HCT116 (cell line): ENCODE measurements around the gene TRAT1. TPM values are rescaled to one million over a fixed set of nuclear protein-coding genes. Genes with fewer than 3 reads are reported as not detected.
A peak's percentile ranks its signal among the peaks of the same experiment; 100 is the strongest.

ENCODE experiments used
- ATAC-seq: fragments of 200-7000 bp; cut with Tn5 transposase; 2 replicates; pipeline ENCODE4 v1.9.1; 2020; ENCODE audit warnings: mild to moderate bottlenecking, moderate library complexity
- BruUV-seq: library from RNA; stranded (reverse); fragments of 400-500 nt; replicated peaks from 2 replicates; lab custom pipeline; 2021; lab: Mats Ljungman, UMichigan
- CTCF ChIA-PET: fragments of 300-600 bp; sonication (Branson Sonifier 250); formaldehyde crosslinking; loops from one replicate; lab custom pipeline; 2021; ENCODE audit warnings: antibody characterized with exemption; lab: Charles Lee
- POLR2A ChIA-PET: fragments of 300-600, 350-600 bp; sonication (Branson Sonifier 250); formaldehyde crosslinking; loops from one replicate; lab custom pipeline; 2021; ENCODE audit warnings: antibody characterized with exemption; lab: Charles Lee
- RAD21 ChIA-PET, 2 experiments: fragments of 300-600 bp; sonication (Branson Sonifier 250); formaldehyde crosslinking; loops; one replicate each; lab custom pipeline; 2023; ENCODE audit warnings: low total read pairs in 2 of 2; ENCODE audit not compliant: uncharacterized antibody in 2 of 2, unreplicated experiment in 2 of 2, low non-redundant PET in 1 of 2; lab: Charles Lee
- DNase-seq: peaks from one replicate; pipeline ENCODE4 v3.0.0-alpha.2; 2010; ENCODE audit warnings: low read depth, low spot score
- H2AFZ ChIP-seq: fragments of 200-600 bp; shearing (Covaris generic), sonication (generic); 2 replicates; pipeline ENCODE4 v1.6.1; 2017; ENCODE audit warnings: low read depth, mixed run types, mixed read lengths, antibody characterized with exemption, low read length; ENCODE audit not compliant: poor library complexity, severe bottlenecking
- H3K27ac ChIP-seq: 2 replicates; pipeline ENCODE4 v1.5.1; 2012; ENCODE audit warnings: low read depth, low read length
- H3K27me3 ChIP-seq: fragments of 200-600 bp; sonication (generic); 2 replicates; pipeline ENCODE4 v1.6.1; 2016; ENCODE audit warnings: mixed run types, low read length, mixed read lengths; ENCODE audit not compliant: insufficient read depth
- H3K36me3 ChIP-seq, 2 experiments: fragments of 200-500 bp in 1 of 2; fragments of 200-600 bp in 1 of 2; sonication (Bioruptor generic) in 1 of 2; sonication (generic) in 1 of 2; 2 replicates each; pipeline versions ENCODE4 v1.5.1 to v1.6.1; 2014 to 2016; ENCODE audit warnings: low read length in 2 of 2, inconsistent platforms in 1 of 2, mixed read lengths in 1 of 2, mixed run types in 1 of 2; ENCODE audit not compliant: insufficient read depth in 2 of 2, control insufficient read depth in 1 of 2
- H3K4me1 ChIP-seq, 2 experiments: fragments of 200-600 bp in 1 of 2; sonication (generic) in 1 of 2; 2 replicates each; pipeline versions ENCODE4 v1.5.1 to v1.6.1; 2012 to 2017; ENCODE audit warnings: low read length in 2 of 2, inconsistent platforms in 1 of 2, mild to moderate bottlenecking in 1 of 2, mixed read lengths in 1 of 2, mixed run types in 1 of 2, moderate library complexity in 1 of 2; ENCODE audit not compliant: insufficient read depth in 2 of 2, control insufficient read depth in 1 of 2
- H3K4me2 ChIP-seq: fragments of 200-600 bp; sonication (generic); 2 replicates; pipeline ENCODE4 v1.6.1; 2017; ENCODE audit warnings: mixed run types, low read length, mixed read lengths
- H3K4me3 ChIP-seq, 2 experiments: fragments of 200-600 bp in 1 of 2; sonication (generic) in 1 of 2; replicated peaks in 1 of 2; 2 replicates each; pipeline ENCODE4 v1.5.1; 2011 to 2016; ENCODE audit warnings: low read length in 2 of 2, control low read depth in 1 of 2, low read depth in 1 of 2, mild to moderate bottlenecking in 1 of 2, mixed read lengths in 1 of 2, mixed run types in 1 of 2
- H3K79me2 ChIP-seq: fragments of 200-600 bp; sonication (generic); 2 replicates; pipeline ENCODE4 v1.6.1; 2017; ENCODE audit warnings: mild to moderate bottlenecking, mixed run types, low read length, moderate library complexity, mixed read lengths; ENCODE audit not compliant: insufficient read depth
- H3K9ac ChIP-seq: fragments of 200-600 bp; sonication (generic); 2 replicates; pipeline ENCODE4 v1.6.1; 2016; ENCODE audit warnings: low read length, mixed read lengths
- H3K9me2 ChIP-seq: fragments of 200-600 bp; sonication (generic), shearing (Covaris generic); 2 replicates; pipeline ENCODE4 v1.6.1; 2017; ENCODE audit warnings: mixed run types, mild to moderate bottlenecking, moderate library complexity; ENCODE audit not compliant: insufficient read depth
- H3K9me3 ChIP-seq, 2 experiments: fragments of 200-500 bp in 1 of 2; fragments of 200-600 bp in 1 of 2; sonication (Bioruptor generic) in 1 of 2; sonication (generic) in 1 of 2; 2 replicates each; pipeline ENCODE4 v1.6.1; 2014 to 2017; ENCODE audit warnings: low read length in 2 of 2, mixed read lengths in 2 of 2, inconsistent platforms in 1 of 2, low read depth in 1 of 2, mild to moderate bottlenecking in 1 of 2, mixed run types in 1 of 2, moderate library complexity in 1 of 2; ENCODE audit not compliant: control insufficient read depth in 1 of 2, insufficient read depth in 1 of 2
- H4K20me1 ChIP-seq: fragments of 200-600 bp; sonication (generic), shearing (Covaris generic); 2 replicates; pipeline ENCODE4 v1.6.1; 2017; ENCODE audit warnings: mixed run types, mild to moderate bottlenecking, moderate library complexity; ENCODE audit not compliant: insufficient read depth
- EZH2phosphoT487 ChIP-seq: fragments of 200-600 bp; IDR thresholded peaks from 2 replicates; pipeline ENCODE4 v1.6.1; 2018; ENCODE audit warnings: antibody characterized with exemption, borderline replicate concordance
- MAX ChIP-seq: IDR thresholded peaks from 2 replicates; pipeline ENCODE4 v1.6.1; 2012
- REST ChIP-seq: IDR thresholded peaks from 2 replicates; pipeline ENCODE4 v1.6.1; 2012; ENCODE audit warnings: low read depth
- SIN3A ChIP-seq: IDR thresholded peaks from 2 replicates; pipeline ENCODE4 v1.6.1; 2012; ENCODE audit warnings: low read depth
- SP1 ChIP-seq: IDR thresholded peaks from 2 replicates; pipeline ENCODE4 v1.6.1; 2012; ENCODE audit warnings: low read depth
- ZBTB33 ChIP-seq: IDR thresholded peaks from 2 replicates; pipeline ENCODE4 v1.6.1; 2011; ENCODE audit warnings: mild to moderate bottlenecking, low read length, moderate library complexity; ENCODE audit not compliant: insufficient replicate concordance; ENCODE audit errors: extremely low read depth
- ZNF274 ChIP-seq: fragments of 200-500 bp; sonication (Bioruptor generic); IDR thresholded peaks from 2 replicates; pipeline ENCODE4 v1.6.1; 2014; ENCODE audit warnings: mild to moderate bottlenecking, low read depth, low read length, inconsistent platforms
- intact Hi-C: fragments of 100-400 bp; cut with micrococcal nuclease; formaldehyde crosslinking; loops from 2 replicates; pipeline ENCODE4 v1.10.0; 2022
- total RNA-seq: library from RNA; stranded (reverse); gene quantifications from one replicate; pipeline ENCODE4 v1.2.1, GENCODE V29; 2021; ENCODE audit not compliant: unreplicated experiment
- TF ChIP-seq, protein P1 (sequence below), 3 experiments: fragments of 200-600 bp in 1 of 3; sonication (generic) in 1 of 3; IDR thresholded peaks in 2 of 3; conservative IDR thresholded peaks in 1 of 3; 2 replicates each; pipeline ENCODE4 v1.5.1; 2012 to 2017; ENCODE audit warnings: low read depth in 2 of 3, low read length in 2 of 3, antibody characterized with exemption in 1 of 3, borderline replicate concordance in 1 of 3, control low read depth in 1 of 3, mild to moderate bottlenecking in 1 of 3, mixed read lengths in 1 of 3, mixed run types in 1 of 3, moderate library complexity in 1 of 3; ENCODE audit not compliant: insufficient read depth in 1 of 3

Gene TRAT1
- total RNA-seq, 1 experiment from 2014 or later: not detected

- TF ChIP-seq REST (no peak), ZNF274 (no peak), MAX (0 out of 2 replicates have a peak, but pooled peaks have one; percentile 31)
- TF ChIP-seq, protein P1, sequence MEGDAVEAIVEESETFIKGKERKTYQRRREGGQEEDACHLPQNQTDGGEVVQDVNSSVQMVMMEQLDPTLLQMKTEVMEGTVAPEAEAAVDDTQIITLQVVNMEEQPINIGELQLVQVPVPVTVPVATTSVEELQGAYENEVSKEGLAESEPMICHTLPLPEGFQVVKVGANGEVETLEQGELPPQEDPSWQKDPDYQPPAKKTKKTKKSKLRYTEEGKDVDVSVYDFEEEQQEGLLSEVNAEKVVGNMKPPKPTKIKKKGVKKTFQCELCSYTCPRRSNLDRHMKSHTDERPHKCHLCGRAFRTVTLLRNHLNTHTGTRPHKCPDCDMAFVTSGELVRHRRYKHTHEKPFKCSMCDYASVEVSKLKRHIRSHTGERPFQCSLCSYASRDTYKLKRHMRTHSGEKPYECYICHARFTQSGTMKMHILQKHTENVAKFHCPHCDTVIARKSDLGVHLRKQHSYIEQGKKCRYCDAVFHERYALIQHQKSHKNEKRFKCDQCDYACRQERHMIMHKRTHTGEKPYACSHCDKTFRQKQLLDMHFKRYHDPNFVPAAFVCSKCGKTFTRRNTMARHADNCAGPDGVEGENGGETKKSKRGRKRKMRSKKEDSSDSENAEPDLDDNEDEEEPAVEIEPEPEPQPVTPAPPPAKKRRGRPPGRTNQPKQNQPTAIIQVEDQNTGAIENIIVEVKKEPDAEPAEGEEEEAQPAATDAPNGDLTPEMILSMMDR (IDR thresholded peaks at IDR 0.05 in 2 of 3, conservative IDR thresholded peaks at IDR 0.05 in 1 of 3; ENCODE audit: borderline replicate concordance in 1 of 3, insufficient read depth in 1 of 3, low read depth in 2 of 3, low read length in 2 of 3): no peak
These were observed 41.2 kb downstream of the TRAT1 start (continued) for GRCh38 chr3:108863799-108864135.

DNA sequence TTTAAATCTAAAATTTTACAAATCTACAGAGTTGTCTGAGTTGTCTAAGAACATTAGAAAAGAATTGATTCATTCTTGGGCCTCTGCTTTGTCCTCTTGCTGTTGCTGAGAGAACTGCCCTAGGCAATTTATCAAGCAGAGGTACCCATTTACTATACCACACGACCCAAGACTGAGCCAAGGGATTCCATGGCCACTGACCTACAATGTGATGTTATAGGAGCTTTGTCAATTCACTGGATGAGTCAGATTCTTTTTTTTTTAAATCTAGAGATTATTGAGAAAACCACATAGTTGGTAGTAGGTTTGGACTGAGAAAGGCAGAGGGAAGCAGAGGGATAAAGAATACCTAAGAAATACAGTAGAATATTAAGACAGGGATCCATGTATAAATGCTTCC lies 55.3 kb downstream of the TRAT1 start:
- ATAC-seq: no peak
- POLR2A ChIA-PET: no interaction called here
- Histone ChIP-seq H4K20me1 (no peaks in the 10 kb centered on the region), H3K9me3 (no peaks in the 10 kb centered on the region), H3K4me2 (no peak overlapping the region), H3K4me3 (no peak overlapping the region), H3K27me3 (no peaks in the 10 kb centered on the region; the same call in 1 of the 2 replicates), H3K79me2 (no peaks in the 10 kb centered on the region), H3K4me1 (no peaks in the 10 kb centered on the region), H3K9ac (no peak overlapping the region), H3K36me3 (no peaks in the 10 kb centered on the region), H3K27ac (no peak overlapping the region), H3K9me2 (no peaks in the 10 kb centered on the region), H2AFZ (no peak overlapping the region)
- CTCF ChIA-PET: interaction anchor here (1.2 kb wide), 1 partner anchor 60 kb away, joined by 3 read pairs; no protein-coding TSS in a partner anchor
- TF ChIP-seq EZH2phosphoT487: no peak
- no peak for TF ChIP-seq SIN3A
- TF ChIP-seq SP1: no peak
- TF ChIP-seq, protein P1 (IDR thresholded peaks at IDR 0.05 in 2 of 3, conservative IDR thresholded peaks at IDR 0.05 in 1 of 3; ENCODE audit: borderline replicate concordance in 1 of 3, insufficient read depth in 1 of 3, low read depth in 2 of 3, low read length in 2 of 3): no peak
- no peak for TF ChIP-seq ZBTB33
- RAD21 ChIA-PET: no interaction called here
- intact Hi-C loops: no loop called here
- no TSS peak for BruUV-seq
- DNase-seq: no peak
